ENCODE results near the gene PABPN1L.

PABPN1L gene

GRCh38 chr16:88868974-88869672 is 2.7 kb upstream of the PABPN1L start:
- DNase-seq (ENCODE audit: low spot score): no peak

GRCh38 chr16:88867581-88868246 is 1.3 kb upstream of the PABPN1L start:
- DNase-seq (ENCODE audit: low spot score): no peak

- DNase-seq (ENCODE audit: low spot score): no peak
These were observed 718 bp downstream of the PABPN1L start for GRCh38 chr16:88865742-88866141.

- DNase-seq (ENCODE audit: low spot score): no peak
These were observed 1.1 kb downstream of the PABPN1L start for GRCh38 chr16:88865310-88865709.

GRCh38 chr16:88864521-88864920 is 1.9 kb downstream of the PABPN1L start:
- DNase-seq (ENCODE audit: low spot score): no peak

- DNase-seq (ENCODE audit: low spot score): no peak
These were observed 2.4 kb downstream of the PABPN1L start for GRCh38 chr16:88864099-88864498.

GRCh38 chr16:88863426-88863825 is 3.0 kb downstream of the PABPN1L start:
- DNase-seq (ENCODE audit: low spot score): no peak

- DNase-seq (ENCODE audit: low spot score): no peak
These were observed 3.5 kb downstream of the PABPN1L start for GRCh38 chr16:88862968-88863367.

- DNase-seq (ENCODE audit: low spot score): no peak
These were observed 5.1 kb downstream of the PABPN1L start for GRCh38 chr16:88861359-88861758.

- DNase-seq (ENCODE audit: low spot score): no peak
These were observed 6.9 kb downstream of the PABPN1L start for GRCh38 chr16:88859381-88860091.

GRCh38 chr16:88857728-88858339 is 8.6 kb downstream of the PABPN1L start:
- peak; percentile 99 for DNase-seq (ENCODE audit: low spot score)

- DNase-seq (ENCODE audit: low spot score): peak; percentile 100
These were observed 9.4 kb downstream of the PABPN1L start, which contains the start of the genes GALNS and TRAPPC2L for GRCh38 chr16:88856828-88857727. Gene GALNS, minus strand, starts transcription at chr16:88856947. Its CDS starts 70 bp downstream, at chr16:88856877. Gene TRAPPC2L, plus strand, starts transcription at chr16:88857127. Its CDS starts 24 bp downstream, at chr16:88857151.

GRCh38 chr16:88856122-88856827 is 10.2 kb downstream of the PABPN1L start:
- no peak for DNase-seq (ENCODE audit: low spot score)

- DNase-seq (ENCODE audit: low spot score): no peak
These were observed 10.7 kb downstream of the PABPN1L start for GRCh38 chr16:88855736-88856121.

GRCh38 chr16:88855176-88855575 is 11.3 kb downstream of the PABPN1L start:
- DNase-seq (ENCODE audit: low spot score): no peak

- DNase-seq (ENCODE audit: low spot score): no peak
These were observed 12.0 kb downstream of the PABPN1L start for GRCh38 chr16:88854306-88855111.

- DNase-seq (ENCODE audit: low spot score): no peak
These were observed 13.0 kb downstream of the PABPN1L start for GRCh38 chr16:88853325-88853941.

- no peak for DNase-seq (ENCODE audit: low spot score)
These were observed 14.8 kb downstream of the PABPN1L start for GRCh38 chr16:88851616-88852015.

- no peak for DNase-seq (ENCODE audit: low spot score)
These were observed 15.8 kb downstream of the PABPN1L start for GRCh38 chr16:88850531-88851199.

Measured in HuH-7 (cell line).